GM20431 (cell line): ENCODE results near the gene PRPF39.
"Not testable (repeated sequence)": the region's sequence is repeated elsewhere in the genome, so short reads cannot be mapped to it uniquely, and the experiment has no call there.

ENCODE experiments used
- in situ Hi-C: fragments of 300-500 bp; cut with MseI, MboI; formaldehyde crosslinking; loops from one replicate; pipeline ENCODE4 v1.15.0; 2020; ENCODE audit warnings: low sequenced_read_pairs; ENCODE audit not compliant: unreplicated experiment

PRPF39 gene

DNA sequence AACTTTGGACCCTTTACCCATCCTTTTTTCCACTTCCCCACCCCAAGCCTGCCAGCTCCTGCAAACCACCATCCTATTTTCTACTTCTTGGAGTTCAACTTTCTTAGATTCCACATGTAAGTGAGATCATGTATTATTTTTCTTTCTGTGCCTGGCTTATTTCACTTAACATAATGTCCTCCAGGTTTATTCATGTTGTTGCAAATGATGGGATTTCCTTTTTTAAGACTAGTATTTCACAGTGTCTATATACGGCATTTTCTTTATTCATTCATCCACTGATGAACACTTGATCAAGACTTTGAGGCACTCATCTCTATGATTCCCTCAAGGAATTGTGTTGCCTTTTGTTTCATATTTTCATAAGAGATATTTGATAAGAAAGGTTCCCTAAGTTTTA lies 5.6 kb upstream of the PRPF39 start:
- in situ Hi-C loops: no loop called here

DNA sequence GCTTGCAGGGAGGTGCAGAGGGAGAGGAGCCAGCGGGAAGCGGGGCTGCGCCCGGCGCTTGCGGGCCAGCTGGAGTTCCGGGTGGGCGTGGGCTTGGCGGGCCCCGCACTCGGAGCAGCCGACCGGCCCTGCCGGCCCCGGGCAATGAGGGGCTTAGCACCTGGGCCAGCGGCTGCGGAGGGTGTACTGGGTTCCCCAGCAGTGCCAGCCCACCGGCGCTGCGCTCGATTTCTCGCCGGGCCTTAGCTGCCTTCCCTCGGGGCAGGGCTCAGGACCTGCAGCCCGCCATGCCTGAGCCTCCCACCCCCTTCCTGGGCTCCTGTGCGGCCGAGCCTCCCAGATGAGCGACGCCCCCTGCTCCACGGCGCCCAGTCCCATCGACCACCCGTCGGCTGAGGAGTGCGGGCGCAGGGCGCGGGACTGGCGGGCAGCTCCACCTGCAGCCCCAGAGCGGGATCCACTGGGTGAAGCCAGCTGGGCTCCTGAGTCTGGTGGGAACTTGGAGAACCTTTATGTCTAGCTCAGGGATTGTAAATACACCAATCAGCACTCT lies 3.4 kb upstream of the PRPF39 start:
- in situ Hi-C loops: not testable (repeated sequence)

DNA sequence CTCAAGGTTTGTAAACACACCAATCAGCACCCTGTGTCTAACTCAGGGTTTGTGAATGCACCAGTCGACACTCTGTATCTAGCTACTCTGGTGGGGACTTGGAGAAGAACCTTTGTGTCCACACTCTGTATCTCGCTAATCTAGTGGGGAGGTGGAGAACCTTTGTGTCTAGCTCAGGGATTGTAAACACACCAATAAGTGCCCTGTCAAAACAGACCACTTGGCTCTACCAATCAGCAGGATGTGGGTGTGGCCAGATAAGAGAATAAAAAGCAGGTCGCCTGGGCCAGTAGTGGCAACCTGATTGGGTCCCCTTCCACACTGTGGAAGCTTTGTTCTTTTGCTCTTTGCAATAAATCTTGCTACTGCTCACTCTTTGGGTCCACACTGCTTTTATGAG lies 2.8 kb upstream of the PRPF39 start:
- in situ Hi-C loops: not testable (repeated sequence)

DNA sequence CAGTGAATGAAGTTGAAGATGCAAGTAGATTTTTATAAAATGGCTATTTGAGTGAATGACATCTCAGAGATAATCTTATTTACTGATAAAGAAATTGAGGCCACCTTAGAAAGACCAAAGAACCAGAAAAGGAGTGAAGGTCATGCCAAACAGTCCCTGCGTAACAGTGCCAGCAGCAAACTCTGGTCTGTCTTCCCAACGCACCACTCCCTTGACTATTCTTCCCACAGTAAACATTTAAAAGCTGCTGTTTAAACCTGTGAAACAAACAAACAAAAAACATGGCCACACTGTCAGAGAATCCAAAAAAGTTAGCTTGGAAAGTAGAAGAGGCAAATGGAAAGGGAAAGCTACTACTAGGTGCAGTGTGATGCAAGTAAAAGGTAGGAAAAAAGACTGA lies 1.5 kb upstream of the PRPF39 start:
- in situ Hi-C loops: no loop called here

DNA sequence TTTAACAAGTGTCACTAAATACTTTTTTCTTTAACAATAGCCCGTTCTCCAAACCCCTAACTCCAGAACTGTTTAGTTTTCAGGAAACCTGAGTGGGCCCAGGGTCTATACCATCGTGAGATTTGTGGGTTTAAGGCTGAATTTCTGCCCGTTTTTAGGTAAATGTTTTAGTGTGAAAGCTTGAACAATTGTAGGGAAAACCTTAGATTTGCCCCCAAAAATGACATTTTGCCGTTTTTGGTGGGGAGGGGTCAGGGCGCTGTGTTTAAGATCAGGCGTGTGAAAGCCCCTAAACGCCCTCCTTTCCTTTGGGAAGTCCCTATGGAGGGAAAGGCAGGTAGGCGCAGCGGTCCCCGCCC lies 320 bp upstream of the PRPF39 start:
- in situ Hi-C loops: no loop called here

DNA sequence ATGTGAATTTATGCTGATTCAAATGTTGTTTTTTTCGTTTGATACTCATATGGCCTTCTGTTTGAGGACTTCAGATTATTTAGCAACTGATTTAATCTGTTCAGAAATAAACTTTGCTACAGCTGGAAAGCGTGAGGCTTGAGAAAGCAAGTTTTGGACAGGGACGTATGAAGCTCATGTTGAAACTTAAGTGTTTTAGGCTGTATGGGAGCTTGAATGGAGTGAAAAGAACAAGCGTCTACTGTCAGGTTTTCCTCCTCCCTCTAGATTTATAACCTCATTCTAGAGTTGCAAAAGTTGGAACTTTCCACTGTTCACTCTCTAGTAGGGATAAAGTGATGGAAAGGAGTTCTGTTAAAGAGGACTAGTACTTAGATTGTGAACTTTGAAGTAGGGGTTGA lies 1.0 kb downstream of the PRPF39 start:
- in situ Hi-C loops: no loop called here

DNA sequence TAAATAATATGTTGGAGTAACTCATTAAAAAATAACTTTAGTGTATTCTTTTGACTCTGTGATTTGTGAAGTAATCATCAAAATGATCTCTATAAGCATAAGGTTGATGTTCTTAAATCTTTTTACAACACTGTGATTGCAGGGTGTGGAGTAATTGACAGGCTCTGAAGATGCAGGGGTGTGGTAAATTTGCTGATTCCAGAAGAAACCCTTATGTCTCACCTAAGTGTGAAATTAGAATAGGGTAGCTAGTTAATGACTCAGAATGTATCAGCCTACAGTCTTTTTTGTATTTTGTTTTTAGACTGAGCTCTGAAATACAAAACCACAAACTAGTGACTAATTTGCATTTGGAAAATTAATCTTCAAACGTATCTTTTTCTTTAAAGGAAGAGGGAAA lies 5.9 kb downstream of the PRPF39 start:
- in situ Hi-C loops: no loop called here

DNA sequence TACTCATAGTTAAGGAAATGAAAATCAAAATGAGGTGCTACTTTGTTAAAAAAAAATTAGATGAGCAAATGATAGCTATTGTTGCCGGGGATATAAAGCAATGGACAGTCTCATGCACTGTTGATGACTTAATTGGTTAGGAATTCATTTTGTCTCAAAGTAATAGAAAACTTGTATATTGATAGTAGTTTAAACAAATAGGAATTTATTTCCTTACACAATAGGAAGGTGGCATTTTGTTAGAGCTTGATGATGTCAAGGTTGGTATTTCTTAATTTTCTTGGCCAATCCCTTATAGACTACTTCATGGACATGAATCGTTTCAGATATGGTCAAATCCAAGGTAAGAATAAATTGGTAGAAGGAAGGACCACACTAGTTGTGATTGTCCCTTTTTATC lies 7.8 kb downstream of the PRPF39 start:
- in situ Hi-C loops: no loop called here

DNA sequence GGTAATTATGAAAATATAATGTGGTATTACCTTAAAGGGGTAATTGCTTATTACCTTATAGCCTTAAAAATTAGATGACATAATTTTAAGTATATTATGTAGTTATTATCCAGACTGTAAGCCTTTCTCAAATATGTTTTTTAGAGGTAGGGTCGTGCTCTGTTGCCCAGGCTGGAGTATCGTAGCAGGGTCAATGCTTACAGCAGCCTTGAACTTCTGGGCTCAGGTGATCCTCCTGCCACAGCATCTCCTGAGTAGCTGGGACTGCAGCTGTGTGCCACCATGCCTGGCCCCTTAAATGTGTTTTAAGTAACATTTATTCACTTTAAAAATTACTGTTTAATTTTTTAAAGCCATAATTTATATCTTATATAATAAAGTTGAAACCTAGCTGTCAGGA lies 10.4 kb downstream of the PRPF39 start:
- in situ Hi-C loops: no loop called here

DNA sequence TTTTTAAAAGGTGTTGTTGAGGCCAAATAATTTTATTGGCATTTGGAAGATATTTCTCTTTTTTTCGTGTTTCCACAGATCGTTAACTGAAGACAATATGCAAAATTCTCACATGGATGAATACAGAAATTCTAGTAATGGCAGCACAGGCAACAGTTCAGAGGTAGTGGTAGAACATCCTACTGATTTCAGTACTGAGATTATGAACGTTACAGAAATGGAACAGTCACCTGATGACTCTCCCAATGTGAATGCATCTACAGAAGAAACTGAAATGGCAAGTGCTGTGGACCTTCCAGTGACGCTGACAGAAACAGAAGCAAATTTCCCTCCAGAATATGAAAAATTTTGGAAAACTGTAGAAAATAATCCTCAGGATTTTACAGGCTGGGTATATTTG lies 11.2 kb downstream of the PRPF39 start:
- in situ Hi-C loops: no loop called here

DNA sequence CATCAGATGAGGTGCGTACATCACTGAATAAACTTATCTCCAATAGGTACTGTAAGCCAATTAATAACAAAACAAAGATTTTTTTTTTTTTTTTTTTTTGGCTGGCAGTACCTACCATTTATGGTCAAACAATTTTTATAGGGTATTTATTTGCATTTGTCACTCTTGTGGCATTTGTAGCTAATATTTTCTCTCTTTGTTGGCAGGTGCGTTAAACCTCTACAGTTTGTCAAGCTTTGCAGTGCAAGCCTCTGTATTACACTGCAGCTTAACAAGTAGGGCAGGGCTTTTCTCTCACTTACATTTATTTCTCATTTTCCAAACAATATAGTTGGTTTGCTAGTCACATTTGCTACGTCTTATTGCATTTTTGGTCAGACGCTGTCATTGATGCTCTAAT lies 12.3 kb downstream of the PRPF39 start:
- in situ Hi-C loops: no loop called here

DNA sequence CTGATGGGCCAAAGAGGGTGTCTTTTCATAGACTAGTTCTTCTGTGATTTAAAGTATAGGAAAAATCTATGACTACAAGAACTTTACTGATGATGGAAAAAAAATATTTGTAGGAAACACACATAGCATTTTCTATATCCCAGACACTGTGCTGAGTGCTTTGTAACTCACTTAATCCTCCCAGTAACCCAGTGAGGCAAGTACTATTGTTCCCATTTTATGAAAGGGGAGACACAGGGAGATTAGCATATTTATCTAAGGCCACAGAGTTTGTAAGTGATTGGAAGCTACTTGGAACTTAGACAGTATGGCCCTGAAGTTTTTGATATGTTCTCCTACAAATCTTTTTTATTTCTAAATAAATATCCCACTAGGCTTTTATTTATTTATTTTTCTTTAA lies 19.9 kb downstream of the PRPF39 start:
- in situ Hi-C loops: no loop called here

DNA sequence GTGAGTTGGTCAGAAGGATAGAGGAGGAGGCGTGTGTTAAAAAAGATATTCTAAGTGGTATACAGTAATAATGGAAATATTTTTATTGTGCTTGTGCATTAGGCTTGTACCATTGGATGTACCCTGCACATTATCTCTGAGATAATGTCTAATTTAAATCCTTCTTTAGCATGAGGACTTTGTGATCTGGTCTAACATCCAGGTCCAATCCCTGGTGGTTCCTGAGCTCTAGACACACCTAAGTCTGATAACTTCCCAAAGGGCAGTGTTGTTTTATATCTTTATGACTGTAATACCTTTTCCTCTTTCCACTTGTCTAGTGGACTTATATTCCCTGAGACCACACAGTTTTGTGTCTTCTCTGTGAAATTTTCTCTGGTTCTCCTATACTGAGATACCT lies 20.6 kb downstream of the PRPF39 start:
- in situ Hi-C loops: no loop called here

DNA sequence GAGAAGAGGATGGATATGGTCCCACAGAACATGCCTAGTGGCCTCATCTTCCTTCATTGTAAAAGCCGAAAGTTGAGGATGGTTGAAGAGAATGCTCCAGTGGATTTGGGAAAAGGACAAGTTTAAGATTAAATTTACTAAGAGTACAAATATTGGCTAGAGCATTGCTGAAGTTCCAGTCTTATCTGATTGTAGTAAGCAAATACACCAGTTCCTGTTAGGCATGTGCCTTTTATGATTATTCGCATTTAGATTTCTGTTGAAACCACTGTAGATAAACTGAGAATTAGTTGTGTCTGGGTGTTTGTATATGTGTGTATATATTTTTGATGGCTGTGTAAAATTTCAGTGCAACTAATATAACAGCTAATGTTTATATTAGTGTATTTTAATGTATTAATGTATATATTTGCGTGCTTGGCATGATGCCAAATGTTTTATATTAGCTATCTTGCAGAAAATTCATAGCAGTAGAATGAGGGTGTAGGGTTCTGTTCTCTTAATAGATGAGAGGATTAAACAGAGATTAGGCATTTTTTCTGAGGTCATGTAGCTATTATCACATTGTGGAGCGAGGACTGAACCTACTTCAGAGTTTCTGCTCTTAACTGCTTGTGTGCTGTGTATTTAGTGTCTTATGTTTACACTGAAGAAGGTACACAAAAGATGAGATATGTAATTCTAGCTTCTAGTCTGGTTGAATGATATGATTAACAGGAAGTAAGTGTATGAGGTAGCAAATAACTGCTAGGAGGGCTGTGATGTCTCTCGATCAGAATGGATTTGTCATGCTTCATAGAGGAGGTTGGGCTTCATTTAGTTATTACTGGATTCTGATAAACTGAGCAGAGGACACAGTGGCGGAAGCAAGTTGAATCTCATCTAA lies 29.2 kb downstream of the PRPF39 start:
- in situ Hi-C loops: no loop called here

DNA sequence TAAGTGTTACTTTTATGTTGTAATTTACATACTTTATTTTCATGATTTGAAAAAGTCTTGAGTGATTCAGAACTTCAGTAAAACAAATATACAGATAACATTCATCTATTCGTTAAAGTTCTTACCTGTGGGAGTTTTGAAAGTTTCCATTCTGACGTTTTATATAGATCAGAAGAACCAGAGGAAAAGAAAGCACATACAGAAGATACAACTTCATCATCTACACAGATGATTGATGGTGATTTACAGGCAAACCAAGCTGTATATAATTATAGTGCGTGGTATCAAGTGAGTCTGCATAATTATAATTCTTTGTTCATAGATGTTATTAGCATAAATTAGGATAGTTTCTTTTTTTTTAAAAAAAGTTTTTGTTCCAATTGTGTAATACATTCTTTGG lies 30.4 kb downstream of the PRPF39 start:
- in situ Hi-C loops: no loop called here

DNA sequence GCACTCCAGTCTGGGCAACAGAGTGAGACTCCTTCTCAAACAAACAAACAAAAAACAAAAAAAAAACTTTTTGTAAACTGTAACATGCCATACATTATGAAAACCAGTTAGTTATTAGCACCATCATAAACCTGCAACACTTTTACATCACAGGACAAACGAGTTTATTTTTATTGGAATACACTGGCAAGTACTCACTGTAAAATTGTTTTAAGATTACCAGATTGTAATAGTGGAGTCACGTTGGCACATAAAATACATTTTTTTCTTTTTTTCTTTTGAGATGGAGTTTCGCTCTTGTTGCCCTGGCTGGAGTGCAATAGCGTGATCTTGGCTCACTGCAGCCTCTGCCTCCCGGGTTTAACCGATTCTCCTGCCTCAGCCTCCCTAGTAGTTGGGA lies 34.7 kb downstream of the PRPF39 start:
- in situ Hi-C loops: no loop called here

DNA sequence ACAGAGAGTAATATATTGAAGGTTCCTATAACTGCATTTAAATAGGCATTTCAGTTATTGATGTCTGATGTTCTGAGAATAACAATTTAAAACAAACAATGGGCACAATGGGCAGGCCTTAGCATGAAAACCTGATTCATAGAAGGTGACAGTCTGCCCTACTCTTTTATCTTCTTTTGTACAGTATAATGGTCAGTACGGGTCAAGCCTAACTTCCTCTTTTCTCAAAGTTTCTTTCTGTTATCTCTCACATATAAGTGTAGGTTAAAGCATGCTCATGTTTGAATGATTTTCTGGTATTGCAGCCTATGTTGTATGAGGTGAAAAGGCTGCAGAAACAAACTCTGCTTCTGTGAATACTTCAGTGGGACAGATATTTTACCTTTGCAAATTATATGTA lies 36.2 kb downstream of the PRPF39 start:
- in situ Hi-C loops: no loop called here

DNA sequence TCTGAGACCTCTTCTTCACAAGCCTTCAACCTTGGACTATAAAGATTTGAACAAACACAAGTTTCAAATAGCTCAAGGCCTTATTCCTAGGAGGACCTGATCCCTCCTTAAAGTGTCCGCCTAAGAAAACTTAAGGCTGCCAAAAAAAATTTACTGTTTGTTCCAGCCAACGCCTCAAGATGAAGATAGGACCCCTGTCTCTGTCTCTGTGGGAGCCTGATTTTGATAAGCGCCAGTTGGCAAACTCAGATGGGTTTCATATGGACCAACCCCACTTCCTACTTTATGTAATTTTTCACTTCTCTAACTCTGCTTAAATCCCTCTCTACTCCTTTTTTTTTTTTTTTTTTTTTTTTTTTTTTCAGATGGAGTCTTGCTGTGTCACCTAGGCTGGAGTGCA lies 39.4 kb downstream of the PRPF39 start:
- in situ Hi-C loops: no loop called here

DNA sequence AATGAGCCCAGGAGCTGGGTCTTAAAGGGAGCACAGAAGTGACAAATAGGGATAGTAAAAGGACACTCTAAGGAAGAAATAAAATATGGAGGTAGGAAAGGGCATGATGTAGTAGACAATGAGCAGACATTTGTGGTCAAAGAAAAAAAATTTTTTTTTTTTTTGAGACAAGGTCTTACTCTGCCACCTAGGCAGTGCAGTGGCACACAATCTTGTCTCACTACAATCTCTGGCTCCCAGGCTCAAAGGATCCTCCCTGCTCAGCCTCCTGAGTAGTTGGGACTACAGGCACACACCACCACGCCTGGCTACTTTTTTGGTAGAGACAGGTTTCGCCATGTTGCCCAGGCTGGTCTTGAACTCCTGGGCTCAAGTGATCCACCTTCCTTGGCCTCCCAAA lies 41.8 kb downstream of the PRPF39 start:
- in situ Hi-C loops: no loop called here

DNA sequence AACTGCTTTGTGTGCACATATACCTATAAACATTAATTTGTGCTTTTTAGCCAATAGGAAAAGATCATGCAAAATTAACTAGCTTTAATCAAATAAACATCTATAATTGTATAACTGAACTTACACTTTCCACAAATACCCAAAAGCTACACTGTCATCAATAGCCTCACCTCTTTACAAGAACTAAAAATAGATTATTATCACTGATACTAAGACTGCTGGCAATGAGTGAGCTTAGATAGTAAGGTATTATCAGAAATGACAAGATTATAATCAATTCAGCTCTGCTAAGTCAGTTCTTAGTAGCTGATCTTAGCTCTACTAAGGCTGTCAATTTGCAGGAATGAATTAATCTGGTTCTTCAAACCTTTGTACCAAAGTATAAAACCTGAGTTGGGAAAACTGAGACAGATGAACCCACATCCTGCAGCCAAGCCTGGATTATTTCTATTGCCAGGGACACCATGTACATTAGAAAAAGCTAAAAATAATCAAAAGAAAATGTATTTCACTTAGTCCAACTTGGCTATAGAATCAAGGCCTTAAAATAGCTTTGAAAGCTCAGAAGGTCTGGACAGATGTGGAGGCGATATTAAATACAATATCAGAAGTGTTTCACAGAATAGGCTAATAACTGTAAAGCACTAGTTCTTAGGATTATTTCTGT lies 45.2 kb downstream of the PRPF39 start:
- in situ Hi-C loops: no loop called here

DNA sequence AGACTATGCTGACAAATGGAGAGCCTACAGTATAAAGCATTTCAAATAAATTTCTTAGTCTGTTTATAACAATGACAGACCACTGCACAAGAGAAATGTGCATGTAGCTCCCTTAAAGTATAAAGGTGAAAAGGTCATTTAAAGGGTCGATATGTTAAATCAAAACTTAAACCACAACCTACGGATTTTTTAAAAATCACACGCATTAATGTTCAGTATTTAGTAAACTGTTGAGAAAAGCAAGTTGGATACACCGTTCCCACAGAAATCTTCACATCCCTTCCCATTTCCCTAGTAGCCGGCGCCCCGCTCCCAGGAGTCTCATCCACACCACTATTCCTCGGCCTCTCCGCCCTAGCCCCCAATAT lies 49.8 kb downstream of the PRPF39 start:
- in situ Hi-C loops: no loop called here
